Brain pericyte (primary cell): ENCODE results near the gene PNP.
"Not testable (repeated sequence)": the region's sequence is repeated elsewhere in the genome, so short reads cannot be mapped to it uniquely, and the experiment has no call there.

Experiments used
- DNase-seq: peaks from one replicate; pipeline ENCODE4 v3.0.0-alpha.2; 2012; ENCODE audit warnings: low read depth, low spot score

Gene PNP

GRCh38 chr14:20469242-20469889, at the start of gene PNP:
Gene PNP, plus strand, starts transcription at chr14:20469406. Its CDS starts 119 bp downstream, at chr14:20469525.
- peak; percentile 37 for DNase-seq

- no peak for DNase-seq
Measured at GRCh38 chr14:20419419-20419818, 49.8 kb upstream of the PNP start.

- DNase-seq: no peak
Measured at GRCh38 chr14:20421267-20421666, 47.9 kb upstream of the PNP start.

- no peak for DNase-seq
Measured at GRCh38 chr14:20422886-20423285, 46.3 kb upstream of the PNP start.

GRCh38 chr14:20424851-20425250, 44.4 kb upstream of the PNP start:
- DNase-seq: no peak

- no peak for DNase-seq
Measured at GRCh38 chr14:20427231-20428009, 41.8 kb upstream of the PNP start.

GRCh38 chr14:20428010-20428365, 41.2 kb upstream of the PNP start:
- DNase-seq: no peak

- no peak for DNase-seq
Measured at GRCh38 chr14:20428802-20429201, 40.4 kb upstream of the PNP start.

- DNase-seq: no peak
Measured at GRCh38 chr14:20429801-20430669, 39.2 kb upstream of the PNP start.

GRCh38 chr14:20434701-20435581, 34.3 kb upstream of the PNP start:
- DNase-seq: no peak

- no peak for DNase-seq
Measured at GRCh38 chr14:20435582-20436362, 33.4 kb upstream of the PNP start, which contains the start of gene KLHL33. Gene KLHL33, minus strand, starts transcription at chr14:20436166. Its CDS starts 355 bp downstream, at chr14:20435811.

GRCh38 chr14:20436363-20436755, 32.8 kb upstream of the PNP start:
- DNase-seq: no peak

GRCh38 chr14:20438664-20439063, 30.5 kb upstream of the PNP start:
- DNase-seq: no peak

- no peak for DNase-seq
Measured at GRCh38 chr14:20440465-20440864, 28.7 kb upstream of the PNP start.

- no peak for DNase-seq
Measured at GRCh38 chr14:20440882-20441281, 28.3 kb upstream of the PNP start.

GRCh38 chr14:20441461-20441860, 27.7 kb upstream of the PNP start:
- no peak for DNase-seq

- not testable (repeated sequence) for DNase-seq
Measured at GRCh38 chr14:20443650-20444049, 25.6 kb upstream of the PNP start.

GRCh38 chr14:20446889-20447288, 22.3 kb upstream of the PNP start:
- no peak for DNase-seq

GRCh38 chr14:20452831-20453230, 16.4 kb upstream of the PNP start:
- not testable (repeated sequence) for DNase-seq
